Keratinocyte (primary cell): ENCODE results near the gene PCNT. TPM values are rescaled to one million over a fixed set of nuclear protein-coding genes. Genes with fewer than 3 reads are reported as not detected.

Experiments used
- DNase-seq: peaks from one replicate; pipeline ENCODE4 v3.0.0-alpha.2; 2011; ENCODE audit warnings: low read depth, missing footprints, low spot score
- FAIRE-seq: peaks from 2 replicates; lab custom pipeline; 2011; peaks lifted over from hg19 to GRCh38; lab: Jason Lieb, UNC
- H2AFZ ChIP-seq: 2 replicates; pipeline ENCODE4 v1.6.0; 2012; ENCODE audit warnings: low read length, control low read depth, inconsistent platforms; ENCODE audit not compliant: control insufficient read depth
- H3K27ac ChIP-seq: 2 replicates; pipeline ENCODE4 v1.5.1; 2011; ENCODE audit warnings: low read length; ENCODE audit not compliant: control insufficient read depth, insufficient read depth
- H3K27me3 ChIP-seq: 3 replicates; pipeline ENCODE4 v1.6.0; 2011; ENCODE audit warnings: low read length; ENCODE audit not compliant: control insufficient read depth, insufficient read depth; ENCODE audit errors: extremely low read depth
- H3K36me3 ChIP-seq, 2 experiments: 2 replicates in 1 of 2; 3 replicates in 1 of 2; pipeline ENCODE4 v1.5.1; 2011; ENCODE audit warnings: low read length in 2 of 2, mild to moderate bottlenecking in 1 of 2; ENCODE audit not compliant: control insufficient read depth in 2 of 2, insufficient read depth in 2 of 2; ENCODE audit errors: extremely low read depth in 1 of 2
- H3K4me1 ChIP-seq: 3 replicates; pipeline ENCODE4 v1.5.1; 2011; ENCODE audit warnings: low read length; ENCODE audit not compliant: control insufficient read depth, insufficient read depth; ENCODE audit errors: extremely low read depth
- H3K4me2 ChIP-seq: 3 replicates; pipeline ENCODE4 v1.6.0; 2011; ENCODE audit warnings: low read depth, low read length; ENCODE audit not compliant: control insufficient read depth, insufficient read depth; ENCODE audit errors: extremely low read depth
- H3K4me3 ChIP-seq, 3 experiments: fragments of 200-600 bp in 1 of 3; sonication (generic) in 1 of 3; 2 replicates in 2 of 3; 3 replicates in 1 of 3; pipeline ENCODE4 v1.5.1; 2011 to 2016; ENCODE audit warnings: low read length in 3 of 3, mild to moderate bottlenecking in 3 of 3, control low read depth in 2 of 3, inconsistent platforms in 1 of 3, low read depth in 1 of 3, mixed read lengths in 1 of 3, mixed run types in 1 of 3, moderate library complexity in 1 of 3; ENCODE audit not compliant: control insufficient read depth in 2 of 3, insufficient read depth in 2 of 3; ENCODE audit errors: extremely low read depth in 1 of 3
- H3K79me2 ChIP-seq: 2 replicates; pipeline ENCODE4 v1.6.0; 2012; ENCODE audit warnings: low read length; ENCODE audit not compliant: control insufficient read depth, insufficient read depth
- H3K9ac ChIP-seq: 3 replicates; pipeline ENCODE4 v1.6.0; 2011; ENCODE audit warnings: low read length; ENCODE audit not compliant: control insufficient read depth, insufficient read depth; ENCODE audit errors: extremely low read depth
- H3K9me1 ChIP-seq: 3 replicates; pipeline ENCODE4 v1.6.0; 2011; ENCODE audit warnings: low read length; ENCODE audit not compliant: control insufficient read depth, insufficient read depth; ENCODE audit errors: extremely low read depth
- H3K9me3 ChIP-seq: 2 replicates; pipeline ENCODE4 v1.5.1; 2012; ENCODE audit warnings: low read depth, low read length; ENCODE audit not compliant: control insufficient read depth
- H4K20me1 ChIP-seq: 3 replicates; pipeline ENCODE4 v1.6.0; 2011; ENCODE audit warnings: low read length; ENCODE audit not compliant: control insufficient read depth, insufficient read depth; ENCODE audit errors: extremely low read depth
- CTCF ChIP-seq, 3 experiments: IDR thresholded peaks in 1 of 3; conservative IDR thresholded peaks in 1 of 3; optimal IDR thresholded peaks in 1 of 3; 2 replicates in 2 of 3; 3 replicates in 1 of 3; pipeline versions ENCODE3 to v1.5.1; 2011; ENCODE audit warnings: low read length in 3 of 3, mild to moderate bottlenecking in 3 of 3, moderate library complexity in 2 of 3, control low read depth in 1 of 3, inconsistent platforms in 1 of 3; ENCODE audit not compliant: insufficient read depth in 2 of 3; ENCODE audit errors: extremely low read depth in 1 of 3
- EZH2 ChIP-seq: IDR thresholded peaks from one replicate; pipeline ENCODE4 v1.6.1; 2012; ENCODE audit warnings: inconsistent platforms, mild to moderate bottlenecking, low read length, moderate library complexity
- dilution Hi-C: fragments of 300-500 bp; cut with MboI; formaldehyde crosslinking; loops from one replicate; pipeline ENCODE4 v1.7.0; 2020; ENCODE audit warnings: low sequenced_read_pairs; ENCODE audit not compliant: extremely low pct_ligation_motif_present
- polyA plus RNA-seq, 5 experiments: library from polyadenylated mRNA; depleted of rRNA in 3 of 5; stranded (reverse) in 3 of 5; stranded (forward) in 1 of 5; unstranded in 1 of 5; fragments of >200 nt; gene quantifications; 1 replicate in 1 of 5; 2 replicates in 3 of 5; 3 replicates in 1 of 5; pipeline versions ENCODE4 v1.2.1 to v1.2.3, GENCODE V29; 2011 to 2012; ENCODE audit warnings: missing spikeins in 2 of 5, low read depth in 1 of 5, low replicate concordance in 1 of 5

The PCNT gene
- polyA plus RNA-seq, 1 donor (not counting 4 experiments of a cell fraction or from before 2014, with no cell fraction given), result 9.8 TPM

GRCh38 chr21:46437511-46437910, 113.6 kb downstream of the PCNT start:
- H3K4me2 ChIP-seq, result no peak overlapping the region
- H2AFZ ChIP-seq, result no peak overlapping the region
- DNase-seq (no peak), FAIRE-seq (no peak)
- H3K9me3 ChIP-seq, result no peaks in the 10 kb centered on the region
- H3K27ac ChIP-seq, result no peak overlapping the region
- H3K9me1 ChIP-seq, result no peaks in the 10 kb centered on the region
- H3K27me3 ChIP-seq, result no peaks in the 10 kb centered on the region
- no peak overlapping the region for H3K4me3 ChIP-seq
- dilution Hi-C loops, result no loop called here
- H4K20me1 ChIP-seq, result no peaks in the 10 kb centered on the region
- no peaks in the 10 kb centered on the region for H3K79me2 ChIP-seq
- no peaks in the 10 kb centered on the region for H3K4me1 ChIP-seq
- TF ChIP-seq CTCF (optimal IDR thresholded peaks at IDR 0.05 in 1 of 3, IDR thresholded peaks at IDR 0.05 in 1 of 3, conservative IDR thresholded peaks at IDR 0.05 in 1 of 3; ENCODE audit: extremely low read depth in 1 of 3, insufficient read depth in 2 of 3, low read length in 3 of 3) (no peak), EZH2 (no peak)
- H3K9ac ChIP-seq, result no peak overlapping the region
- H3K36me3 ChIP-seq, result peaks cover 17 to 29% of the 10 kb centered on the region in 2 experiments

GRCh38 chr21:46438241-46438640, 114.3 kb downstream of the PCNT start:
- no peak overlapping the region for H2AFZ ChIP-seq
- no peak overlapping the region for H3K9ac ChIP-seq
- no peaks in the 10 kb centered on the region for H3K4me1 ChIP-seq
- no peak overlapping the region for H3K27ac ChIP-seq
- H3K4me3 ChIP-seq, result no peak overlapping the region
- dilution Hi-C loops, result no loop called here
- no peaks in the 10 kb centered on the region for H3K9me1 ChIP-seq
- H3K79me2 ChIP-seq, result no peaks in the 10 kb centered on the region
- H3K4me2 ChIP-seq, result no peak overlapping the region
- TF ChIP-seq EZH2 (no peak), CTCF (optimal IDR thresholded peaks at IDR 0.05 in 1 of 3, IDR thresholded peaks at IDR 0.05 in 1 of 3, conservative IDR thresholded peaks at IDR 0.05 in 1 of 3; ENCODE audit: extremely low read depth in 1 of 3, insufficient read depth in 2 of 3, low read length in 3 of 3) (no peak)
- FAIRE-seq (no peak), DNase-seq (no peak)
- no peaks in the 10 kb centered on the region for H3K27me3 ChIP-seq
- H4K20me1 ChIP-seq, result no peaks in the 10 kb centered on the region
- H3K36me3 ChIP-seq, result peaks cover 21 to 33% of the 10 kb centered on the region in 2 experiments
- H3K9me3 ChIP-seq, result no peaks in the 10 kb centered on the region
